VCaP (cell line): ENCODE results near the gene DENND1C.

Source experiments
- H3K27ac ChIP-seq: fragments of 450-650 bp; 2 replicates; pipeline ENCODE4 v1.5.1; 2017
- TF ChIP-seq, protein P1 (sequence below): fragments of 450-650 bp; conservative IDR thresholded peaks from 2 replicates; pipeline ENCODE4 v1.5.1; 2017; ENCODE audit warnings: mild to moderate bottlenecking, moderate library complexity

The DENND1C gene

DNA sequence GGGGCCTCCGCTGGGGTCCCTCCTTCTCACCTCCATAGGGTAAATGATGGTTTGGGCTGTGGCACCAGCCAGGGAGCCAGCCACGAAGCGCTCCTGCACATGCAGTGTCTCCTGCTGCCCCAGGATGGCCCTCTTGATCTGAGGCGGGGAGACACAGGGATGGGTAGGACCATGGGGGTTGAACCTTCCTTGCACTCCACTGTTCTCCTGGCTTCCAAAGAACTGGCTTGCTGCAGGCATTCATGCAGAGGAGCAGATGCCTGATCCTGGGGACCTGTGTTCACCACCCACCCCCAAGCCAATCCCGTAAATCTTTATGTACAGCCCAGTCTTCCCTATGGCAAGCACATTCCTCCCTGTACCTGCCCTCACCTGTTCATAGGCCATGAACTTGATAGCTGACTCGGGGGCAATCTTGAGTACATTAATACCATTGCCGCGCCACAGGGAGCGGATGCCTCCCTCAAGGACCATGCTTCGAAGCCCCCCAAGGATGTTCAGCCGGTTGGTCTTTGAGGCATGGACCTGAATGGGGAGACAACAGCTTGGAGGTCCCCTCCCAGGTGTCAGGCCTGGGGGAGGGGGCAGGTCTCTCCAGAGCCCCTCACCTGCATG lies 27.5 kb downstream of the DENND1C start:
- TF ChIP-seq, protein P1, sequence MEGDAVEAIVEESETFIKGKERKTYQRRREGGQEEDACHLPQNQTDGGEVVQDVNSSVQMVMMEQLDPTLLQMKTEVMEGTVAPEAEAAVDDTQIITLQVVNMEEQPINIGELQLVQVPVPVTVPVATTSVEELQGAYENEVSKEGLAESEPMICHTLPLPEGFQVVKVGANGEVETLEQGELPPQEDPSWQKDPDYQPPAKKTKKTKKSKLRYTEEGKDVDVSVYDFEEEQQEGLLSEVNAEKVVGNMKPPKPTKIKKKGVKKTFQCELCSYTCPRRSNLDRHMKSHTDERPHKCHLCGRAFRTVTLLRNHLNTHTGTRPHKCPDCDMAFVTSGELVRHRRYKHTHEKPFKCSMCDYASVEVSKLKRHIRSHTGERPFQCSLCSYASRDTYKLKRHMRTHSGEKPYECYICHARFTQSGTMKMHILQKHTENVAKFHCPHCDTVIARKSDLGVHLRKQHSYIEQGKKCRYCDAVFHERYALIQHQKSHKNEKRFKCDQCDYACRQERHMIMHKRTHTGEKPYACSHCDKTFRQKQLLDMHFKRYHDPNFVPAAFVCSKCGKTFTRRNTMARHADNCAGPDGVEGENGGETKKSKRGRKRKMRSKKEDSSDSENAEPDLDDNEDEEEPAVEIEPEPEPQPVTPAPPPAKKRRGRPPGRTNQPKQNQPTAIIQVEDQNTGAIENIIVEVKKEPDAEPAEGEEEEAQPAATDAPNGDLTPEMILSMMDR, result no peak
- H3K27ac ChIP-seq, result no peak overlapping the region

DNA sequence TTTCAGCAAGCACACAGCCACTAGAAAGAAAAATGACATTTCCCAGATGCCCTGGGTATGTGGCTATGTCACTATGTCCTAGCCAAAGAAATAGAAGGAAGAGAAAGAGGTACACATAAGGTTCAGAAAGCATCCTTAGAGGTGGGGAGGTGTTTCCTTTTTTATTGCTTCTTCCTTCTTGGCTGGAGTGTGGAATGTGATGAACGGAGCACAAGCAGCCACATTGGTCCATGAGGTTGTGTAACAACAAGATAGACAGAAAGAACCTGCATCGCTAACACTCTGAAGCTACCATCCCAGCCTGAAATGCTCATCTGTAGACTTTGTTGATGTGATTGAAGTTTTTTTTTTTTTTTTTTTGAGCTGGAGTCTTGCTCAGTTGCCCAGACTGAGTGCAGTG lies 28.7 kb downstream of the DENND1C start:
- H3K27ac ChIP-seq, result no peak overlapping the region
- TF ChIP-seq, protein P1, result no peak

DNA sequence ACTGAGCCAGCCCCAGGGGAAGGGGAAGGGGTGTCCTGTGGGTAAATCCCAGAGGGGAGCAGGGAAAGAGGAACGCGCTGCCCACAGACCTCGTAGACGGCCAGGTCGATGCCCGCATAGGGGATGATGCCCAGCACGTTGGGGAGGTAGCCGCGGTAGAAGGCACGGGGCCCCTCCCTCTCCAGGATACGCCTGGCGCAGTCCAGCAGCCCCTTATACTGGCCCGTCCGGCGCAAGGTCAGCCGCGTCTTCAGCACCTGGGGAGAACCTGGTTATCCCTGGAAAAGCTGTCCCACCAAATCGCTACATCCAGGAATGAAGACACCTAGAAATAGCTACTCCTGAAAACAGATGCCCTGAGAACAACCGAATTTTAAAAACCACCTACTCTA lies 29.4 kb downstream of the DENND1C start:
- TF ChIP-seq, protein P1, result no peak
- no peak overlapping the region for H3K27ac ChIP-seq

DNA sequence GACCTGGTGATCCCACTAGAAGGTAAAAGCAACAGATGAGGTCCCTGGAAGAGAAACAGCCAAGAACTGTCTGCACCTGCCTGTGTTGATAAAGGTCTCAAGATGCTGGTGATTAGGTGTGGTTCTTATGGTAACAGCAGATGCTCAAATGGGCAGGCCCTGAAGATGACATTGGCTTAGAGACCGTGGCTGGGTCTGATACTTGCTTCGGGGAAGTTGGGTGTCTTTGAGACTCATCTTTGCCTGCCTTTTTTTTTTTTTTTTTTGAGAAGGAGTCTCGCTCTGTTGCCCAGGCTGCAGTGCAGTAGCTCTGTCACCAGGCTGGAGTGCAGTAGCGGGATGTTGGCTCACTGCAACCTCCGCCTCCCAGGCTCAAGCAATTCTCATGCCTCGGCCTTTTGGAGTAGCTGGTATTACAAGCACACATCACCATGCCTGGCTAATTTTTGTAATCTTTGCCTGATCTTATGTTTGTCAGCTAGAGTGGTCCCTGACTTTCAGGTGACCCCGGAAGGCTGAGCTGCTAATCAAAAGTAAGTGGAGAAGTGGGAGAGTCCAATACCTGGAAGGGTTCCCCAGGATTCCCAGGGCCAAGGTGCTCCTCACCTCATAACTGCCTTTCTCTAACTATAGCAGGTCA lies 29.9 kb downstream of the DENND1C start:
- TF ChIP-seq, protein P1, result no peak
- no peak overlapping the region for H3K27ac ChIP-seq

DNA sequence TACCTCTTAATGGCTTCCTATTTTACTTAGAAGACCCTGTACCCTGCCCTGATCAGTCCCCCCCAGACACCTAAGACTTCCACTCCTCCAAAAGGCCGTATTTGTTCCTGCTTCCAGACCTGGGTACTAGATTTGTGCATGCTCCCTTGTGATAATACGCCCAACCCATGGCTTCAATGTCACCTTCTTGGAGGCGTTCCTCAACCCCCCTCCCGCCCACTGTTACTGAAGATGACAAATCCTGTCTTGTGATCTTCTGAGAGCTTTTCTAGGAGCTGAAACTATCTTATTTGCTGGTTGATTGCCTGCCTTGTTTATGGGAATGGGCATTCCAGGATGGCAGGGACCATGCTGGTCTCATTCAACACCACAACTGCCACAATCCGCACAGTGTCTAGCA lies 31.4 kb downstream of the DENND1C start:
- TF ChIP-seq, protein P1, result no peak
- H3K27ac ChIP-seq, result no peak overlapping the region

DNA sequence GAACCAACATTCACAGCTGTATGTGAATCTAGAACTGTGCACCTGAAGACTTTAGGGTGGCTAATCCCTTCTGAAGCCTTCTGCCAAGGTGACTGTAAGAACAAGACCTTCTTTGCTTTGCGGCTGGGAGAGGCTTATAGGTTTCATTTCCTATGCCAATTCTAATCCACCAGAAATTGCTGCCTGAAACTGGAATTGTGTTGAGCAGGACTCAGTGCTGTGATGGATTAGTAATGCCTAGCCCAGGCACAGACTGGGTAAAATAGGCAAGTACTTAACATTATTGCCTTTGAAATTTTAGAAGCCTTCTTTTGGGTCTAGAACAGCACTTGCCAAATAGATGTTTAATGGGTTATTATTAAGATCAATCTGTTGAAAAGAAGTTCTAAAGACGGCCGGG lies 33.5 kb downstream of the DENND1C start:
- H3K27ac ChIP-seq, result no peak overlapping the region
- TF ChIP-seq, protein P1, result no peak

DNA sequence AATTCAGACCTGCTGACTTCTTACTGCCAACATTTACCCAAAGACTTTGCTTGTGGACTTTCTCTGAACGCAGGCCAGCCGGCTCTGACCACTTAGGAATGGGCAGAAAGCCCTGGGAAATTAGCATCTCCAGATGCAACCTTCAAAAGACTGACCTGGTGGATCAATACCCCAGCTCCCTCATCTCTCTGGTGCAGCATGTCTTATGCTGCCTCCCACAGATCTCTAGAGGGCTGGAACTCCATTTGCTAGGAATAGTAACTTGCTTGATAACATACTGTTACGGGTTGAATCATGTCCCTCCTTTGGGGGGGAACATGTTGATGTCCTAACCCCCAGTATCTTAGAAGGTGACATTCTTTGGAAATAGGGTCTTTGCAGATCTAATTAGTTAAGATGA lies 35.1 kb downstream of the DENND1C start:
- H3K27ac ChIP-seq, result no peak overlapping the region
- TF ChIP-seq, protein P1, result no peak
